ENCODE measurements around the gene PHAF1. TPM values are rescaled to one million over a fixed set of nuclear protein-coding genes. Genes with fewer than 3 reads are reported as not detected.

PHAF1 gene
- total and polyA plus RNA-seq, 2 of the 13 experiments (the other 11 are each of a cell fraction or from before 2014, with no cell fraction given) = 48.3 to 174 TPM

GRCh38 chr16:67129422-67129821 lies 19.7 kb downstream of the PHAF1 start:
- H3K27me3 ChIP-seq (ENCODE audit: control insufficient read depth in 1 of 2, insufficient read depth in 2 of 2, low read length in 2 of 2) = no peaks in the 10 kb centered on the region
- H3K9me3 ChIP-seq (ENCODE audit: low read length) = no peaks in the 10 kb centered on the region
- H3K4me1 ChIP-seq (ENCODE audit: insufficient read depth, low read length) = no peaks in the 10 kb centered on the region; the same call in 1 of the 2 replicates
- H3K36me3 ChIP-seq (replicated peaks in 1 of 2; ENCODE audit: control insufficient read depth in 1 of 2, insufficient read depth in 2 of 2, low read length in 2 of 2) = peaks cover 58 to 84% of the 10 kb centered on the region in 2 experiments
- FAIRE-seq (no peak), ATAC-seq (peak; percentile 22; the same call in 2 of the 3 replicates), DNase-seq (ENCODE audit: low spot score) (no peak)
- no peak overlapping the region for H3K27ac ChIP-seq (ENCODE audit: extremely low read length, insufficient read depth, low read length)
- in situ Hi-C loops (cut with HindIII; ENCODE audit: extremely low pct_ligation_motif_present, low pct_unique_long_range_greater_than_20kb) = no loop called here
- peaks cover 19% of the 10 kb centered on the region for H3K79me2 ChIP-seq (ENCODE audit: insufficient read depth, low read length)
- intact Hi-C loops (cut with micrococcal nuclease; ENCODE audit: unreplicated experiment) = no loop called here
- no peak overlapping the region for H3K9ac ChIP-seq (ENCODE audit: insufficient read depth, low read depth, low read length)
- no TSS peak for BruUV-seq (replicated peaks)
- CTCF ChIA-PET (ENCODE audit: low intra/inter-chr PET ratio, low total read pairs) = no interaction called here
- no peak overlapping the region for H3K4me2 ChIP-seq (ENCODE audit: low read depth, low read length)
- POLR2A ChIA-PET = interaction anchor here (0.6 to 3.5 kb wide), 6 partner anchors 9 to 107 kb away, joined by 3 to 16 read pairs (median 5); partner anchors contain the start of genes B3GNT9 and CBFB
- H4K20me1 ChIP-seq (ENCODE audit: insufficient read depth, low read length) = peaks cover 14% of the 10 kb centered on the region
- no peak overlapping the region for H3K4me3 ChIP-seq (replicated peaks in 1 of 3; ENCODE audit: insufficient read depth in 1 of 3, low read depth in 2 of 3, low read length in 3 of 3)
- TF ChIP-seq, protein P1, sequence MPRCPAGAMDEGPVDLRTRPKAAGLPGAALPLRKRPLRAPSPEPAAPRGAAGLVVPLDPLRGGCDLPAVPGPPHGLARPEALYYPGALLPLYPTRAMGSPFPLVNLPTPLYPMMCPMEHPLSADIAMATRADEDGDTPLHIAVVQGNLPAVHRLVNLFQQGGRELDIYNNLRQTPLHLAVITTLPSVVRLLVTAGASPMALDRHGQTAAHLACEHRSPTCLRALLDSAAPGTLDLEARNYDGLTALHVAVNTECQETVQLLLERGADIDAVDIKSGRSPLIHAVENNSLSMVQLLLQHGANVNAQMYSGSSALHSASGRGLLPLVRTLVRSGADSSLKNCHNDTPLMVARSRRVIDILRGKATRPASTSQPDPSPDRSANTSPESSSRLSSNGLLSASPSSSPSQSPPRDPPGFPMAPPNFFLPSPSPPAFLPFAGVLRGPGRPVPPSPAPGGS (CRISPR knock-in tag; IDR thresholded peaks at IDR 0.05) = no peak
- TF ChIP-seq MTF1 (CRISPR knock-in tag; IDR thresholded peaks at IDR 0.05) = no peak
- TF ChIP-seq RBFOX2 (IDR thresholded peaks at IDR 0.05; ENCODE audit: low read depth, low read length) = 0 out of 2 replicates have a peak, but pooled peaks have one; percentile 13
- no peak for TF ChIP-seq PTBP1 (IDR thresholded peaks at IDR 0.05; ENCODE audit: low read depth, low read length, poor library complexity, severe bottlenecking)
- no peak for TF ChIP-seq RFX3 (CRISPR knock-in tag; IDR thresholded peaks at IDR 0.05)
- WGBS (ENCODE audit: low lambda C conversion rate) = 97% methylated on average over 3 of the region's 3 CpGs
- H2AFZ ChIP-seq (ENCODE audit: low read length) = no peak overlapping the region

DNA sequence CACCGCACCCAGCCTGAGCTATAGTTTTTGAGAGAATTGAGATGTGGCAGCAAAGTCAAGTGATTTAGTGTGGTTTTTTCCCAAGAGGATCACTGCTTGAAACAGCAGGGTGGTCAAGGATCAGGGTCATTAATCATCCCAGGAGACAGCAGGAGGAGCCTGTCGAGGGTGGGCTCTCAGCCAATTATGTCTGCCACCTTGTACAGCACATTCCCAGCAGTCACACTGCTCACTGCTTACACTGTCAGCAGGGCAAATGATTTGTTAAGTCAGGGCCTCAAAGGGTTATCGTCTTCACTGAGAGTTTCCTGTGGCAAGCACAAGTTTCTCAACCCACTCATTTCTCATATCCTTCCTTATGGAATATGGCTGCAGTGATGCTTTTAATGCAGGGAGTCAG lies 27.9 kb downstream of the PHAF1 start:
- TF ChIP-seq ZMYM4 (CRISPR knock-in tag; IDR thresholded peaks at IDR 0.05) = no peak
- 0 out of 2 replicates have a peak, but pooled peaks have one; percentile 38 for TF ChIP-seq PBX2 (CRISPR knock-in tag; IDR thresholded peaks at IDR 0.05)
- no peak for TF ChIP-seq ZNF296 (CRISPR knock-in tag; conservative IDR thresholded peaks at IDR 0.05)
- no peak for TF ChIP-seq PCBP2 (optimal IDR thresholded peaks at IDR 0.05; ENCODE audit: low read depth, low read length, poor library complexity, severe bottlenecking)
- no peak for TF ChIP-seq ZNF816 (CRISPR knock-in tag; IDR thresholded peaks at IDR 0.05; ENCODE audit: borderline replicate concordance)
- TF ChIP-seq SUZ12 (IDR thresholded peaks at IDR 0.05; ENCODE audit: low read depth, low read length) = no peak
- TF ChIP-seq MEIS2 (CRISPR knock-in tag; IDR thresholded peaks at IDR 0.05) = peak; percentile 47; the same call in 1 of the 2 replicates
- TF ChIP-seq, protein P2, sequence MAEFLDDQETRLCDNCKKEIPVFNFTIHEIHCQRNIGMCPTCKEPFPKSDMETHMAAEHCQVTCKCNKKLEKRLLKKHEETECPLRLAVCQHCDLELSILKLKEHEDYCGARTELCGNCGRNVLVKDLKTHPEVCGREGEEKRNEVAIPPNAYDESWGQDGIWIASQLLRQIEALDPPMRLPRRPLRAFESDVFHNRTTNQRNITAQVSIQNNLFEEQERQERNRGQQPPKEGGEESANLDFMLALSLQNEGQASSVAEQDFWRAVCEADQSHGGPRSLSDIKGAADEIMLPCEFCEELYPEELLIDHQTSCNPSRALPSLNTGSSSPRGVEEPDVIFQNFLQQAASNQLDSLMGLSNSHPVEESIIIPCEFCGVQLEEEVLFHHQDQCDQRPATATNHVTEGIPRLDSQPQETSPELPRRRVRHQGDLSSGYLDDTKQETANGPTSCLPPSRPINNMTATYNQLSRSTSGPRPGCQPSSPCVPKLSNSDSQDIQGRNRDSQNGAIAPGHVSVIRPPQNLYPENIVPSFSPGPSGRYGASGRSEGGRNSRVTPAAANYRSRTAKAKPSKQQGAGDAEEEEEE (CRISPR knock-in tag; IDR thresholded peaks at IDR 0.05; ENCODE audit: borderline replicate concordance) = no peak
- no peak for TF ChIP-seq ZNF24 (IDR thresholded peaks at IDR 0.05)
- no peak for TF ChIP-seq TBP (CRISPR knock-in tag; IDR thresholded peaks at IDR 0.05)
- peak; percentile 86; the same call in 1 of the 2 replicates for TF ChIP-seq HOXA5 (CRISPR knock-in tag; IDR thresholded peaks at IDR 0.05)
- Histone ChIP-seq H3K27ac (ENCODE audit: extremely low read length, insufficient read depth, low read length) (no peak overlapping the region), H3K4me1 (ENCODE audit: insufficient read depth, low read length) (no peaks in the 10 kb centered on the region), H3K4me2 (ENCODE audit: low read depth, low read length) (no peak overlapping the region), H3K36me3 (replicated peaks in 1 of 2; ENCODE audit: control insufficient read depth in 1 of 2, insufficient read depth in 2 of 2, low read length in 2 of 2) (peaks cover 68 to 96% of the 10 kb centered on the region in 2 experiments), H3K9ac (ENCODE audit: insufficient read depth, low read depth, low read length) (no peak overlapping the region), H2AFZ (ENCODE audit: low read length) (no peak overlapping the region), H3K79me2 (ENCODE audit: insufficient read depth, low read length) (no peaks in the 10 kb centered on the region), H3K9me3 (ENCODE audit: low read length) (no peaks in the 10 kb centered on the region), H3K27me3 (ENCODE audit: control insufficient read depth in 1 of 2, insufficient read depth in 2 of 2, low read length in 2 of 2) (no peaks in the 10 kb centered on the region), H3K4me3 (replicated peaks in 1 of 3; ENCODE audit: insufficient read depth in 1 of 3, low read depth in 2 of 3, low read length in 3 of 3) (no peak overlapping the region), H4K20me1 (ENCODE audit: insufficient read depth, low read length) (no peaks in the 10 kb centered on the region)
- in situ Hi-C loops (cut with HindIII; ENCODE audit: extremely low pct_ligation_motif_present, low pct_unique_long_range_greater_than_20kb) (no loop called here), intact Hi-C loops (cut with micrococcal nuclease; ENCODE audit: unreplicated experiment) (no loop called here)
- ChIA-PET CTCF (ENCODE audit: low intra/inter-chr PET ratio, low total read pairs) (no interaction called here), POLR2A (interaction anchor here (1.6 kb wide), 1 partner anchor 21 kb away, joined by 3 read pairs; no protein-coding TSS in a partner anchor)
- FAIRE-seq (no peak), ATAC-seq (no peak), DNase-seq (ENCODE audit: low spot score) (no peak)
- BruUV-seq (replicated peaks) = no TSS peak
- WGBS (ENCODE audit: low lambda C conversion rate) = 90% methylated on average over 3 of the region's 3 CpGs

All from HepG2 (cell line).